ENCODE measurements around the gene RPGR. TPM values are rescaled to one million over a fixed set of nuclear protein-coding genes. Genes with fewer than 3 reads are reported as not detected.

Gene RPGR
- total and polyA plus RNA-seq, 2 experiments from 2014 or later, result 7.4 to 36.3 TPM

- no peak overlapping the region for H3K4me2 ChIP-seq
- ATAC-seq, result peak; percentile 83
- no peaks in the 10 kb centered on the region for H3K36me3 Mint-ChIP-seq (ENCODE audit: low read depth)
- H3K4me3 ChIP-seq, result no peak overlapping the region
- H3K27me3 ChIP-seq (ENCODE audit: insufficient read depth), result no peaks in the 10 kb centered on the region
- no peaks in the 10 kb centered on the region for H3K4me1 Mint-ChIP-seq
- H3K4me3 Mint-ChIP-seq, result no peak overlapping the region
- H3K79me2 ChIP-seq (replicated peaks; ENCODE audit: insufficient read depth), result no peaks in the 10 kb centered on the region
- H2AFZ ChIP-seq, result no peak overlapping the region
- no peaks in the 10 kb centered on the region for H4K20me1 ChIP-seq (replicated peaks; ENCODE audit: insufficient read depth)
- no peaks in the 10 kb centered on the region for H3K9me2 ChIP-seq (ENCODE audit: insufficient read depth)
- no peak overlapping the region for H3K27ac ChIP-seq (ENCODE audit: low read depth)
- H3K27me3 Mint-ChIP-seq (ENCODE audit: insufficient read depth, low read depth, poor library complexity), result peaks cover 3% of the 10 kb centered on the region
- no peaks in the 10 kb centered on the region for H3F3A ChIP-seq (replicated peaks; ENCODE audit: low read depth)
- no peaks in the 10 kb centered on the region for H3K36me3 ChIP-seq (ENCODE audit: insufficient read depth)
- no peaks in the 10 kb centered on the region for H3K4me1 ChIP-seq (ENCODE audit: insufficient read depth)
- TF ChIP-seq JUNB (IDR thresholded peaks at IDR 0.05; ENCODE audit: unreplicated experiment), result no peak
- TF ChIP-seq, protein P1, sequence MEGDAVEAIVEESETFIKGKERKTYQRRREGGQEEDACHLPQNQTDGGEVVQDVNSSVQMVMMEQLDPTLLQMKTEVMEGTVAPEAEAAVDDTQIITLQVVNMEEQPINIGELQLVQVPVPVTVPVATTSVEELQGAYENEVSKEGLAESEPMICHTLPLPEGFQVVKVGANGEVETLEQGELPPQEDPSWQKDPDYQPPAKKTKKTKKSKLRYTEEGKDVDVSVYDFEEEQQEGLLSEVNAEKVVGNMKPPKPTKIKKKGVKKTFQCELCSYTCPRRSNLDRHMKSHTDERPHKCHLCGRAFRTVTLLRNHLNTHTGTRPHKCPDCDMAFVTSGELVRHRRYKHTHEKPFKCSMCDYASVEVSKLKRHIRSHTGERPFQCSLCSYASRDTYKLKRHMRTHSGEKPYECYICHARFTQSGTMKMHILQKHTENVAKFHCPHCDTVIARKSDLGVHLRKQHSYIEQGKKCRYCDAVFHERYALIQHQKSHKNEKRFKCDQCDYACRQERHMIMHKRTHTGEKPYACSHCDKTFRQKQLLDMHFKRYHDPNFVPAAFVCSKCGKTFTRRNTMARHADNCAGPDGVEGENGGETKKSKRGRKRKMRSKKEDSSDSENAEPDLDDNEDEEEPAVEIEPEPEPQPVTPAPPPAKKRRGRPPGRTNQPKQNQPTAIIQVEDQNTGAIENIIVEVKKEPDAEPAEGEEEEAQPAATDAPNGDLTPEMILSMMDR (conservative IDR thresholded peaks at IDR 0.05; ENCODE audit: low read depth in 2 of 2), result peak; percentile 50 to 69
- TF ChIP-seq EZH2phosphoT487 (IDR thresholded peaks at IDR 0.05; ENCODE audit: unreplicated experiment), result no peak
- no peak for TF ChIP-seq CREB1 (CRISPR knock-in tag; IDR thresholded peaks at IDR 0.05; ENCODE audit: low read depth)
- no peak for TF ChIP-seq ZNF331 (CRISPR knock-in tag; IDR thresholded peaks at IDR 0.05; ENCODE audit: low read depth)
- DNase-seq (ENCODE audit: low spot score), result peak; percentile 77
- no peaks in the 10 kb centered on the region for H3K9me3 Mint-ChIP-seq
- no peak overlapping the region for H3K27ac Mint-ChIP-seq
These were observed 67.1 kb downstream of the RPGR start for GRCh38 chrX:38260231-38260630.

DNA sequence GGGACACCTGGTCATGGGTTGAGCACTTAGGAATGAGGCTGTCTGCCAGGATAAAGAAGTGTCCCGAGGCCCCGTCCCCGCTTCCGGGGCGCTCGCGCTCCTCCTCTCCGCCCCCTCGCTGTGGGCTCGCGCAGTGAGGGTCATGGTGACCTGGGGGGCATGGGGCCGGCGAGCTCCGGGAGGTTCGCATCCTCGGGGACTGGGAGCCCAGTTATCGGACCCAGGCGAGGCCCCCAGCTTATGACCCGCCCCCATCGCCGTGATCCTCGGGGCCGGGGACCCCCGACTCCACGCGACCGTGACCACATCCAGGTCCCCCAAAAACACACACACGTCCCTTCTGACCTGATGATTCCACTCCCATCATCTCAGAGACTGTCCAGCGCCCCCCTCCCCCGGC lies 71.3 kb downstream of the RPGR start:
- no peaks in the 10 kb centered on the region for H3K36me3 Mint-ChIP-seq (ENCODE audit: low read depth)
- H3K4me3 Mint-ChIP-seq, result no peak overlapping the region
- Histone ChIP-seq H3K27me3 (ENCODE audit: insufficient read depth) (no peaks in the 10 kb centered on the region), H3K4me1 (ENCODE audit: insufficient read depth) (no peaks in the 10 kb centered on the region), H3K4me3 (no peak overlapping the region), H3K36me3 (ENCODE audit: insufficient read depth) (no peaks in the 10 kb centered on the region), H2AFZ (no peak overlapping the region), H3F3A (replicated peaks; ENCODE audit: low read depth) (no peaks in the 10 kb centered on the region), H4K20me1 (replicated peaks; ENCODE audit: insufficient read depth) (no peaks in the 10 kb centered on the region), H3K79me2 (replicated peaks; ENCODE audit: insufficient read depth) (no peaks in the 10 kb centered on the region), H3K4me2 (no peak overlapping the region), H3K27ac (ENCODE audit: low read depth) (no peak overlapping the region), H3K9me2 (ENCODE audit: insufficient read depth) (no peaks in the 10 kb centered on the region)
- peaks cover 3% of the 10 kb centered on the region for H3K27me3 Mint-ChIP-seq (ENCODE audit: insufficient read depth, low read depth, poor library complexity)
- ATAC-seq (no peak), DNase-seq (ENCODE audit: low spot score) (no peak)
- TF ChIP-seq CREB1 (CRISPR knock-in tag; IDR thresholded peaks at IDR 0.05; ENCODE audit: low read depth) (no peak), ZNF331 (CRISPR knock-in tag; IDR thresholded peaks at IDR 0.05; ENCODE audit: low read depth) (no peak), STAT1 (IDR thresholded peaks at IDR 0.05; ENCODE audit: unreplicated experiment) (no peak)
- TF ChIP-seq, protein P2, sequence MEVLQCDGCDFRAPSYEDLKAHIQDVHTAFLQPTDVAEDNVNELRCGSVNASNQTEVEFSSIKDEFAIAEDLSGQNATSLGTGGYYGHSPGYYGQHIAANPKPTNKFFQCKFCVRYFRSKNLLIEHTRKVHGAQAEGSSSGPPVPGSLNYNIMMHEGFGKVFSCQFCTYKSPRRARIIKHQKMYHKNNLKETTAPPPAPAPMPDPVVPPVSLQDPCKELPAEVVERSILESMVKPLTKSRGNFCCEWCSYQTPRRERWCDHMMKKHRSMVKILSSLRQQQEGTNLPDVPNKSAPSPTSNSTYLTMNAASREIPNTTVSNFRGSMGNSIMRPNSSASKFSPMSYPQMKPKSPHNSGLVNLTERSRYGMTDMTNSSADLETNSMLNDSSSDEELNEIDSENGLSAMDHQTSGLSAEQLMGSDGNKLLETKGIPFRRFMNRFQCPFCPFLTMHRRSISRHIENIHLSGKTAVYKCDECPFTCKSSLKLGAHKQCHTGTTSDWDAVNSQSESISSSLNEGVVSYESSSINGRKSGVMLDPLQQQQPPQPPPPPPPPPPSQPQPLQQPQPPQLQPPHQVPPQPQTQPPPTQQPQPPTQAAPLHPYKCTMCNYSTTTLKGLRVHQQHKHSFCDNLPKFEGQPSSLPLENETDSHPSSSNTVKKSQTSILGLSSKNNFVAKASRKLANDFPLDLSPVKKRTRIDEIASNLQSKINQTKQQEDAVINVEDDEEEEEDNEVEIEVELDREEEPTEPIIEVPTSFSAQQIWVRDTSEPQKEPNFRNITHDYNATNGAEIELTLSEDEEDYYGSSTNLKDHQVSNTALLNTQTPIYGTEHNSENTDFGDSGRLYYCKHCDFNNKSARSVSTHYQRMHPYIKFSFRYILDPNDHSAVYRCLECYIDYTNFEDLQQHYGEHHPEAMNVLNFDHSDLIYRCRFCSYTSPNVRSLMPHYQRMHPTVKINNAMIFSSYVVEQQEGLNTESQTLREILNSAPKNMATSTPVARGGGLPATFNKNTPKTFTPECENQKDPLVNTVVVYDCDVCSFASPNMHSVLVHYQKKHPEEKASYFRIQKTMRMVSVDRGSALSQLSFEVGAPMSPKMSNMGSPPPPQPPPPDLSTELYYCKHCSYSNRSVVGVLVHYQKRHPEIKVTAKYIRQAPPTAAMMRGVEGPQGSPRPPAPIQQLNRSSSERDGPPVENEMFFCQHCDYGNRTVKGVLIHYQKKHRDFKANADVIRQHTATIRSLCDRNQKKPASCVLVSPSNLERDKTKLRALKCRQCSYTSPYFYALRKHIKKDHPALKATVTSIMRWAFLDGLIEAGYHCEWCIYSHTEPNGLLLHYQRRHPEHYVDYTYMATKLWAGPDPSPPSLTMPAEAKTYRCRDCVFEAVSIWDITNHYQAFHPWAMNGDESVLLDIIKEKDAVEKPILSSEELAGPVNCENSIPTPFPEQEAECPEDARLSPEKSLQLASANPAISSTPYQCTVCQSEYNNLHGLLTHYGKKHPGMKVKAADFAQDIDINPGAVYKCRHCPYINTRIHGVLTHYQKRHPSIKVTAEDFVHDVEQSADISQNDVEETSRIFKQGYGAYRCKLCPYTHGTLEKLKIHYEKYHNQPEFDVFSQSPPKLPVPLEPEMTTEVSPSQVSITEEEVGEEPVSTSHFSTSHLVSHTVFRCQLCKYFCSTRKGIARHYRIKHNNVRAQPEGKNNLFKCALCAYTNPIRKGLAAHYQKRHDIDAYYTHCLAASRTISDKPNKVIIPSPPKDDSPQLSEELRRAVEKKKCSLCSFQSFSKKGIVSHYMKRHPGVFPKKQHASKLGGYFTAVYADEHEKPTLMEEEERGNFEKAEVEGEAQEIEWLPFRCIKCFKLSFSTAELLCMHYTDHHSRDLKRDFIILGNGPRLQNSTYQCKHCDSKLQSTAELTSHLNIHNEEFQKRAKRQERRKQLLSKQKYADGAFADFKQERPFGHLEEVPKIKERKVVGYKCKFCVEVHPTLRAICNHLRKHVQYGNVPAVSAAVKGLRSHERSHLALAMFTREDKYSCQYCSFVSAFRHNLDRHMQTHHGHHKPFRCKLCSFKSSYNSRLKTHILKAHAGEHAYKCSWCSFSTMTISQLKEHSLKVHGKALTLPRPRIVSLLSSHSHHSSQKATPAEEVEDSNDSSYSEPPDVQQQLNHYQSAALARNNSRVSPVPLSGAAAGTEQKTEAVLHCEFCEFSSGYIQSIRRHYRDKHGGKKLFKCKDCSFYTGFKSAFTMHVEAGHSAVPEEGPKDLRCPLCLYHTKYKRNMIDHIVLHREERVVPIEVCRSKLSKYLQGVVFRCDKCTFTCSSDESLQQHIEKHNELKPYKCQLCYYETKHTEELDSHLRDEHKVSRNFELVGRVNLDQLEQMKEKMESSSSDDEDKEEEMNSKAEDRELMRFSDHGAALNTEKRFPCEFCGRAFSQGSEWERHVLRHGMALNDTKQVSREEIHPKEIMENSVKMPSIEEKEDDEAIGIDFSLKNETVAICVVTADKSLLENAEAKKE (CRISPR knock-in tag; IDR thresholded peaks at IDR 0.05), result no peak
- TF ChIP-seq, protein P3, sequence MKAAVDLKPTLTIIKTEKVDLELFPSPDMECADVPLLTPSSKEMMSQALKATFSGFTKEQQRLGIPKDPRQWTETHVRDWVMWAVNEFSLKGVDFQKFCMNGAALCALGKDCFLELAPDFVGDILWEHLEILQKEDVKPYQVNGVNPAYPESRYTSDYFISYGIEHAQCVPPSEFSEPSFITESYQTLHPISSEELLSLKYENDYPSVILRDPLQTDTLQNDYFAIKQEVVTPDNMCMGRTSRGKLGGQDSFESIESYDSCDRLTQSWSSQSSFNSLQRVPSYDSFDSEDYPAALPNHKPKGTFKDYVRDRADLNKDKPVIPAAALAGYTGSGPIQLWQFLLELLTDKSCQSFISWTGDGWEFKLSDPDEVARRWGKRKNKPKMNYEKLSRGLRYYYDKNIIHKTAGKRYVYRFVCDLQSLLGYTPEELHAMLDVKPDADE (IDR thresholded peaks at IDR 0.05), result no peak
- no peak overlapping the region for H3K27ac Mint-ChIP-seq
- no peaks in the 10 kb centered on the region for H3K4me1 Mint-ChIP-seq
- no peaks in the 10 kb centered on the region for H3K9me3 Mint-ChIP-seq
